HCT116 (cell line): Measurements from ENCODE around the gene MARCHF3. TPM values are rescaled to one million over a fixed set of nuclear protein-coding genes. Genes with fewer than 3 reads are reported as not detected.

Experiments used
- ATAC-seq: fragments of 200-7000 bp; cut with Tn5 transposase; 2 replicates; pipeline ENCODE4 v1.9.1; 2020; ENCODE audit warnings: mild to moderate bottlenecking, moderate library complexity
- BruUV-seq: library from RNA; stranded (reverse); fragments of 400-500 nt; replicated peaks from 2 replicates; lab custom pipeline; 2021; lab: Mats Ljungman, UMichigan
- CTCF ChIA-PET: fragments of 300-600 bp; sonication (Branson Sonifier 250); formaldehyde crosslinking; loops from one replicate; lab custom pipeline; 2021; ENCODE audit warnings: antibody characterized with exemption; lab: Charles Lee
- POLR2A ChIA-PET: fragments of 300-600, 350-600 bp; sonication (Branson Sonifier 250); formaldehyde crosslinking; loops from one replicate; lab custom pipeline; 2021; ENCODE audit warnings: antibody characterized with exemption; lab: Charles Lee
- RAD21 ChIA-PET, 2 experiments: fragments of 300-600 bp; sonication (Branson Sonifier 250); formaldehyde crosslinking; loops; one replicate each; lab custom pipeline; 2023; ENCODE audit warnings: low total read pairs in 2 of 2; ENCODE audit not compliant: uncharacterized antibody in 2 of 2, unreplicated experiment in 2 of 2, low non-redundant PET in 1 of 2; lab: Charles Lee
- DNase-seq: peaks from one replicate; pipeline ENCODE4 v3.0.0-alpha.2; 2010; ENCODE audit warnings: low read depth, low spot score
- H2AFZ ChIP-seq: fragments of 200-600 bp; shearing (Covaris generic), sonication (generic); 2 replicates; pipeline ENCODE4 v1.6.1; 2017; ENCODE audit warnings: low read depth, mixed run types, mixed read lengths, antibody characterized with exemption, low read length; ENCODE audit not compliant: poor library complexity, severe bottlenecking
- H3K27ac ChIP-seq: 2 replicates; pipeline ENCODE4 v1.5.1; 2012; ENCODE audit warnings: low read depth, low read length
- H3K27me3 ChIP-seq: fragments of 200-600 bp; sonication (generic); 2 replicates; pipeline ENCODE4 v1.6.1; 2016; ENCODE audit warnings: mixed run types, low read length, mixed read lengths; ENCODE audit not compliant: insufficient read depth
- H3K36me3 ChIP-seq, 2 experiments: fragments of 200-500 bp in 1 of 2; fragments of 200-600 bp in 1 of 2; sonication (Bioruptor generic) in 1 of 2; sonication (generic) in 1 of 2; 2 replicates each; pipeline versions ENCODE4 v1.5.1 to v1.6.1; 2014 to 2016; ENCODE audit warnings: low read length in 2 of 2, inconsistent platforms in 1 of 2, mixed read lengths in 1 of 2, mixed run types in 1 of 2; ENCODE audit not compliant: insufficient read depth in 2 of 2, control insufficient read depth in 1 of 2
- H3K4me1 ChIP-seq, 2 experiments: fragments of 200-600 bp in 1 of 2; sonication (generic) in 1 of 2; 2 replicates each; pipeline versions ENCODE4 v1.5.1 to v1.6.1; 2012 to 2017; ENCODE audit warnings: low read length in 2 of 2, inconsistent platforms in 1 of 2, mild to moderate bottlenecking in 1 of 2, mixed read lengths in 1 of 2, mixed run types in 1 of 2, moderate library complexity in 1 of 2; ENCODE audit not compliant: insufficient read depth in 2 of 2, control insufficient read depth in 1 of 2
- H3K4me2 ChIP-seq: fragments of 200-600 bp; sonication (generic); 2 replicates; pipeline ENCODE4 v1.6.1; 2017; ENCODE audit warnings: mixed run types, low read length, mixed read lengths
- H3K4me3 ChIP-seq, 2 experiments: fragments of 200-600 bp in 1 of 2; sonication (generic) in 1 of 2; replicated peaks in 1 of 2; 2 replicates each; pipeline ENCODE4 v1.5.1; 2011 to 2016; ENCODE audit warnings: low read length in 2 of 2, control low read depth in 1 of 2, low read depth in 1 of 2, mild to moderate bottlenecking in 1 of 2, mixed read lengths in 1 of 2, mixed run types in 1 of 2
- H3K79me2 ChIP-seq: fragments of 200-600 bp; sonication (generic); 2 replicates; pipeline ENCODE4 v1.6.1; 2017; ENCODE audit warnings: mild to moderate bottlenecking, mixed run types, low read length, moderate library complexity, mixed read lengths; ENCODE audit not compliant: insufficient read depth
- H3K9ac ChIP-seq: fragments of 200-600 bp; sonication (generic); 2 replicates; pipeline ENCODE4 v1.6.1; 2016; ENCODE audit warnings: low read length, mixed read lengths
- H3K9me2 ChIP-seq: fragments of 200-600 bp; sonication (generic), shearing (Covaris generic); 2 replicates; pipeline ENCODE4 v1.6.1; 2017; ENCODE audit warnings: mixed run types, mild to moderate bottlenecking, moderate library complexity; ENCODE audit not compliant: insufficient read depth
- H3K9me3 ChIP-seq, 2 experiments: fragments of 200-500 bp in 1 of 2; fragments of 200-600 bp in 1 of 2; sonication (Bioruptor generic) in 1 of 2; sonication (generic) in 1 of 2; 2 replicates each; pipeline ENCODE4 v1.6.1; 2014 to 2017; ENCODE audit warnings: low read length in 2 of 2, mixed read lengths in 2 of 2, inconsistent platforms in 1 of 2, low read depth in 1 of 2, mild to moderate bottlenecking in 1 of 2, mixed run types in 1 of 2, moderate library complexity in 1 of 2; ENCODE audit not compliant: control insufficient read depth in 1 of 2, insufficient read depth in 1 of 2
- H4K20me1 ChIP-seq: fragments of 200-600 bp; sonication (generic), shearing (Covaris generic); 2 replicates; pipeline ENCODE4 v1.6.1; 2017; ENCODE audit warnings: mixed run types, mild to moderate bottlenecking, moderate library complexity; ENCODE audit not compliant: insufficient read depth
- CBX3 ChIP-seq: IDR thresholded peaks from 2 replicates; pipeline ENCODE4 v1.6.1; 2012; ENCODE audit warnings: low read depth
- CEBPB ChIP-seq: IDR thresholded peaks from 2 replicates; pipeline ENCODE4 v1.6.1; 2012; ENCODE audit warnings: low read depth
- FOSL1 ChIP-seq: IDR thresholded peaks from 2 replicates; pipeline ENCODE4 v1.6.1; 2012; ENCODE audit warnings: low read depth
- JUND ChIP-seq: IDR thresholded peaks from 2 replicates; pipeline ENCODE4 v1.6.1; 2012
- MAX ChIP-seq: IDR thresholded peaks from 2 replicates; pipeline ENCODE4 v1.6.1; 2012
- RAD21 ChIP-seq: IDR thresholded peaks from 2 replicates; pipeline ENCODE4 v1.6.1; 2012; ENCODE audit warnings: low read depth, mild to moderate bottlenecking
- REST ChIP-seq: IDR thresholded peaks from 2 replicates; pipeline ENCODE4 v1.6.1; 2012; ENCODE audit warnings: low read depth
- SIN3A ChIP-seq: IDR thresholded peaks from 2 replicates; pipeline ENCODE4 v1.6.1; 2012; ENCODE audit warnings: low read depth
- SRF ChIP-seq: IDR thresholded peaks from 2 replicates; pipeline ENCODE4 v1.6.1; 2012; ENCODE audit warnings: low read depth
- TCF7L2 ChIP-seq: IDR thresholded peaks from 2 replicates; pipeline ENCODE4 v1.7.0; 2011; ENCODE audit warnings: borderline replicate concordance, inconsistent platforms; ENCODE audit not compliant: insufficient read depth, insufficient read length; ENCODE audit errors: extremely low read depth
- ZFX ChIP-seq: fragments of 450-650 bp; IDR thresholded peaks from 2 replicates; pipeline ENCODE4 v1.6.1; 2017
- intact Hi-C: fragments of 100-400 bp; cut with micrococcal nuclease; formaldehyde crosslinking; loops from 2 replicates; pipeline ENCODE4 v1.10.0; 2022
- total RNA-seq: library from RNA; stranded (reverse); gene quantifications from one replicate; pipeline ENCODE4 v1.2.1, GENCODE V29; 2021; ENCODE audit not compliant: unreplicated experiment

The MARCHF3 gene
- total RNA-seq, 1 experiment from 2014 or later, result 2.3 TPM

- POLR2A ChIA-PET, result no interaction called here
- Histone ChIP-seq H3K4me2 (no peak overlapping the region), H3K27me3 (no peaks in the 10 kb centered on the region), H3K9me2 (no peaks in the 10 kb centered on the region), H3K79me2 (no peaks in the 10 kb centered on the region), H3K4me1 (no peaks in the 10 kb centered on the region), H3K9me3 (no peaks in the 10 kb centered on the region), H3K27ac (no peak overlapping the region), H3K9ac (no peak overlapping the region), H2AFZ (no peak overlapping the region), H3K36me3 (no peaks in the 10 kb centered on the region), H3K4me3 (no peak overlapping the region)
- intact Hi-C loops, result no loop called here
- no TSS peak for BruUV-seq
- ATAC-seq, result no peak
- RAD21 ChIA-PET, result no interaction called here
- TF ChIP-seq FOSL1, result no peak
- TF ChIP-seq MAX, result no peak
- TF ChIP-seq CBX3, result no peak
- TF ChIP-seq SRF, result no peak
- TF ChIP-seq JUND, result no peak
- TF ChIP-seq RAD21, result no peak
- TF ChIP-seq REST, result no peak
- no peak for TF ChIP-seq ZFX
- no peak for TF ChIP-seq SIN3A
- TF ChIP-seq TCF7L2, result no peak
- no peak for TF ChIP-seq CEBPB
- TF ChIP-seq, all 23 proteins: peak for 0
- CTCF ChIA-PET, result no interaction called here
- no peak for DNase-seq
- no peaks in the 10 kb centered on the region for H4K20me1 ChIP-seq
These were observed 155.0 kb downstream of the MARCHF3 start for GRCh38 chr5:126875303-126875785.
